SH-SY5Y (cell line): ENCODE measurements around the gene MOB4.

Experiments
- GATA2 ChIP-seq: IDR thresholded peaks from 2 replicates; pipeline ENCODE4 v1.6.1; 2011; ENCODE audit warnings: mild to moderate bottlenecking, low read depth, low read length
- GATA3 ChIP-seq: IDR thresholded peaks from 2 replicates; pipeline ENCODE4 v1.6.1; 2011; ENCODE audit warnings: low read depth, mild to moderate bottlenecking, low read length, moderate library complexity

GRCh38 chr2:197513915-197514314 is 2.0 kb upstream of the MOB4 start:
- TF ChIP-seq GATA2 (no peak), GATA3 (no peak)
